ENCODE measurements around the gene NDUFS2.

NDUFS2 gene

GRCh38 chr1:161162052-161162451 lies 40.1 kb upstream of the NDUFS2 start:
- Histone ChIP-seq H3K27ac (ENCODE audit: low read length) (no peak overlapping the region), H3K4me3 (ENCODE audit: low read length in 2 of 2) (no peak overlapping the region), H3K4me1 (ENCODE audit: control insufficient read depth, insufficient read depth, low read length) (peaks cover 46% of the 10 kb centered on the region), H3K27me3 (ENCODE audit: control insufficient read depth in 1 of 2, insufficient read depth in 2 of 2, low read length in 2 of 2) (no peaks in the 10 kb centered on the region), H3K36me3 (ENCODE audit: control insufficient read depth in 2 of 2, insufficient read depth in 2 of 2, low read length in 2 of 2) (peaks cover 6 to 38% of the 10 kb centered on the region in 2 donors), H3K9me3 (ENCODE audit: control insufficient read depth in 2 of 2, low read length in 2 of 2) (no peaks in the 10 kb centered on the region), H3K9ac (ENCODE audit: low read length in 2 of 2) (no peak overlapping the region)

GRCh38 chr1:161162806-161163205 lies 39.4 kb upstream of the NDUFS2 start:
- Histone ChIP-seq H3K4me3 (ENCODE audit: low read length in 2 of 2) (no peak overlapping the region), H3K27me3 (ENCODE audit: control insufficient read depth in 1 of 2, insufficient read depth in 2 of 2, low read length in 2 of 2) (no peaks in the 10 kb centered on the region), H3K9me3 (ENCODE audit: control insufficient read depth in 2 of 2, low read length in 2 of 2) (no peaks in the 10 kb centered on the region), H3K9ac (ENCODE audit: low read length in 2 of 2) (no peak overlapping the region), H3K36me3 (ENCODE audit: control insufficient read depth in 2 of 2, insufficient read depth in 2 of 2, low read length in 2 of 2) (peaks cover 0 to 33% of the 10 kb centered on the region in 2 donors), H3K4me1 (ENCODE audit: control insufficient read depth, insufficient read depth, low read length) (peaks cover 54% of the 10 kb centered on the region), H3K27ac (ENCODE audit: low read length) (no peak overlapping the region)

- H3K4me1 ChIP-seq (ENCODE audit: control insufficient read depth, insufficient read depth, low read length), result peaks cover 53% of the 10 kb centered on the region
- no peak overlapping the region for H3K9ac ChIP-seq (ENCODE audit: low read length in 2 of 2)
- peaks cover 3 to 27% of the 10 kb centered on the region in 2 donors for H3K36me3 ChIP-seq (ENCODE audit: control insufficient read depth in 2 of 2, insufficient read depth in 2 of 2, low read length in 2 of 2)
- H3K4me3 ChIP-seq (ENCODE audit: low read length in 2 of 2), result no peak overlapping the region
- no peaks in the 10 kb centered on the region for H3K27me3 ChIP-seq (ENCODE audit: control insufficient read depth in 1 of 2, insufficient read depth in 2 of 2, low read length in 2 of 2)
- no peak overlapping the region for H3K27ac ChIP-seq (ENCODE audit: low read length)
- H3K9me3 ChIP-seq (ENCODE audit: control insufficient read depth in 2 of 2, low read length in 2 of 2), result no peaks in the 10 kb centered on the region
These were observed 38.4 kb upstream of the NDUFS2 start for GRCh38 chr1:161163793-161164192.

- Histone ChIP-seq H3K27me3 (ENCODE audit: control insufficient read depth in 1 of 2, insufficient read depth in 2 of 2, low read length in 2 of 2) (no peaks in the 10 kb centered on the region), H3K9me3 (ENCODE audit: control insufficient read depth in 2 of 2, low read length in 2 of 2) (no peaks in the 10 kb centered on the region), H3K36me3 (ENCODE audit: control insufficient read depth in 2 of 2, insufficient read depth in 2 of 2, low read length in 2 of 2) (peaks cover 11 to 37% of the 10 kb centered on the region in 2 donors), H3K4me3 (ENCODE audit: low read length in 2 of 2) (peak overlapping the region; percentile 92 to 95), H3K4me1 (ENCODE audit: control insufficient read depth, insufficient read depth, low read length) (peaks cover 45% of the 10 kb centered on the region), H3K9ac (ENCODE audit: low read length in 2 of 2) (peak overlapping the region; percentile 81 to 95), H3K27ac (ENCODE audit: low read length) (peak overlapping the region; percentile 89)
These were observed 37.1 kb upstream of the NDUFS2 start for GRCh38 chr1:161164901-161165610.

- Histone ChIP-seq H3K36me3 (ENCODE audit: control insufficient read depth in 2 of 2, insufficient read depth in 2 of 2, low read length in 2 of 2) (peaks cover 18 to 44% of the 10 kb centered on the region in 2 donors), H3K9me3 (ENCODE audit: control insufficient read depth in 2 of 2, low read length in 2 of 2) (no peaks in the 10 kb centered on the region), H3K4me1 (ENCODE audit: control insufficient read depth, insufficient read depth, low read length) (peaks cover 36% of the 10 kb centered on the region)
These were observed 36.2 kb upstream of the NDUFS2 start, which contains the start of gene PPOX for GRCh38 chr1:161165742-161166668. TSS of gene PPOX (plus strand) at chr1:161166426. CDS start at chr1:161166848, 422 bp downstream.

DNA sequence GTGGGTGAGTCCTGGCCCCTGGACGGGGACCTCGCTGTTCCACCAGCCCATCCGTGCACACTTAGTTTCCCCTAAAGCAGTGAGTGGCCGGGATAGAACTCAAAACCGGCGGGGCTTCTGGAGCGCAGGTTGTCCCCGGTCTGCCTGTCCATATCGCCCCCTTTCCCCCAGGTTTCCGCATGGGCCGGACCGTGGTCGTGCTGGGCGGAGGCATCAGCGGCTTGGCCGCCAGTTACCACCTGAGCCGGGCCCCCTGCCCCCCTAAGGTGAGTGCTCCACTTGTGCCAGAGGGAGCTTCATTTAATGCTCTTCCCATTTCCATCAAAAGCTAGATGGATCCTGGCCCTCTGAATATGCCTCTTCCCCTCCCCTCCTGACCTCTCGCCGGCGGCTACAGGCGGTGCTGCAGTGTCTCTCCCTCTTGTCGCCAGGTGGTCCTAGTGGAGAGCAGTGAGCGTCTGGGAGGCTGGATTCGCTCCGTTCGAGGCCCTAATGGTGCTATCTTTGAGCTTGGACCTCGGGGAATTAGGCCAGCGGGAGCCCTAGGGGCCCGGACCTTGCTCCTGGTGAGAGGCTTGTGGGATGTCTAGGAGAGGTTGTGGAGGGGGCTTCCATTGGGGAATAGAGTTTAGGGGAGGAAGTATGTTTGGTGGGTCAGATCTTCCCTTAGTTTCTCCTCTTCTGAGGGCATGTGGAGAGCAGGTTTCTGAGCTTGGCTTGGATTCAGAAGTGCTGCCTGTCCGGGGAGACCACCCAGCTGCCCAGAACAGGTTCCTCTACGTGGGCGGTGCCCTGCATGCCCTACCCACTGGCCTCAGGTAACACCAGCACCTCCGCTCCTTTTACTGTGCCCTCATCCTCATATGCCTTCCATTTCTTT lies 35.3 kb upstream of the NDUFS2 start:
- no peaks in the 10 kb centered on the region for H3K27me3 ChIP-seq (ENCODE audit: control insufficient read depth in 1 of 2, insufficient read depth in 2 of 2, low read length in 2 of 2)
- peak overlapping the region; percentile 87 to 95 for H3K9ac ChIP-seq (ENCODE audit: low read length in 2 of 2)
- no peaks in the 10 kb centered on the region for H3K9me3 ChIP-seq (ENCODE audit: control insufficient read depth in 2 of 2, low read length in 2 of 2)
- H3K4me1 ChIP-seq (ENCODE audit: control insufficient read depth, insufficient read depth, low read length), result peaks cover 31% of the 10 kb centered on the region
- peaks cover 27 to 49% of the 10 kb centered on the region in 2 donors for H3K36me3 ChIP-seq (ENCODE audit: control insufficient read depth in 2 of 2, insufficient read depth in 2 of 2, low read length in 2 of 2)
- peak overlapping the region; percentile 89 for H3K27ac ChIP-seq (ENCODE audit: low read length)
- peak overlapping the region; percentile 92 to 95 for H3K4me3 ChIP-seq (ENCODE audit: low read length in 2 of 2)

More at GRCh38 chr1:161165742-161166668, 36.2 kb upstream of the NDUFS2 start, which contains the start of gene PPOX:
- H3K27ac ChIP-seq (ENCODE audit: low read length), result peak within 1 kb of the TSS; percentile 89
- H3K27me3 ChIP-seq (ENCODE audit: control insufficient read depth in 1 of 2, insufficient read depth in 2 of 2, low read length in 2 of 2), result no peaks in the 10 kb centered on the region
- peak within 1 kb of the TSS; percentile 87 to 95 for H3K9ac ChIP-seq (ENCODE audit: low read length in 2 of 2)
- H3K4me3 ChIP-seq (ENCODE audit: low read length in 2 of 2), result peak within 1 kb of the TSS; percentile 92 to 95

DNA sequence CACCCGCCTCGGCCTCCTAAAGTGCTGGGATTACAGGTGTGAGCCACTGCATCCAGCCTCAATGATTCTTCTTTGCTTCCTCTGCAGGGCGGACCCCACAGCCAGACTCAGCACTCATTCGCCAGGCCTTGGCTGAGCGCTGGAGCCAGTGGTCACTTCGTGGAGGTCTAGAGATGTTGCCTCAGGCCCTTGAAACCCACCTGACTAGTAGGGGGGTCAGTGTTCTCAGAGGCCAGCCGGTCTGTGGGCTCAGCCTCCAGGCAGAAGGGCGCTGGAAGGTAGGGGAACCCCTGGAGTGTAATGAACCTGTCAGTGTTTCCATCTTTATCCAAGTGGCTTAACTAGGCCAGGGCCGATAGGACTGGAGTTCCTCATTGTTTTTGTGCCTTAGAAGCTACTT lies 33.3 kb upstream of the NDUFS2 start:
- Histone ChIP-seq H3K36me3 (ENCODE audit: control insufficient read depth in 2 of 2, insufficient read depth in 2 of 2, low read length in 2 of 2) (peaks cover 40 to 46% of the 10 kb centered on the region in 2 donors), H3K9me3 (ENCODE audit: control insufficient read depth in 2 of 2, low read length in 2 of 2) (no peaks in the 10 kb centered on the region), H3K27me3 (ENCODE audit: control insufficient read depth in 1 of 2, insufficient read depth in 2 of 2, low read length in 2 of 2) (no peaks in the 10 kb centered on the region), H3K4me1 (ENCODE audit: control insufficient read depth, insufficient read depth, low read length) (peaks cover 35% of the 10 kb centered on the region), H3K27ac (ENCODE audit: low read length) (no peak overlapping the region), H3K4me3 (ENCODE audit: low read length in 2 of 2) (no peak overlapping the region), H3K9ac (ENCODE audit: low read length in 2 of 2) (no peak overlapping the region)

GRCh38 chr1:161171191-161171590 lies 31.0 kb upstream of the NDUFS2 start:
- no peaks in the 10 kb centered on the region for H3K27me3 ChIP-seq (ENCODE audit: control insufficient read depth in 1 of 2, insufficient read depth in 2 of 2, low read length in 2 of 2)
- peak overlapping the region in 1 of 2 donors; percentile 13 for H3K9ac ChIP-seq (ENCODE audit: low read length in 2 of 2)
- H3K36me3 ChIP-seq (ENCODE audit: control insufficient read depth in 2 of 2, insufficient read depth in 2 of 2, low read length in 2 of 2), result peaks cover 47 to 51% of the 10 kb centered on the region in 2 donors
- no peak overlapping the region for H3K4me3 ChIP-seq (ENCODE audit: low read length in 2 of 2)
- no peak overlapping the region for H3K27ac ChIP-seq (ENCODE audit: low read length)
- peaks cover 29% of the 10 kb centered on the region for H3K4me1 ChIP-seq (ENCODE audit: control insufficient read depth, insufficient read depth, low read length)
- no peaks in the 10 kb centered on the region for H3K9me3 ChIP-seq (ENCODE audit: control insufficient read depth in 2 of 2, low read length in 2 of 2)

DNA sequence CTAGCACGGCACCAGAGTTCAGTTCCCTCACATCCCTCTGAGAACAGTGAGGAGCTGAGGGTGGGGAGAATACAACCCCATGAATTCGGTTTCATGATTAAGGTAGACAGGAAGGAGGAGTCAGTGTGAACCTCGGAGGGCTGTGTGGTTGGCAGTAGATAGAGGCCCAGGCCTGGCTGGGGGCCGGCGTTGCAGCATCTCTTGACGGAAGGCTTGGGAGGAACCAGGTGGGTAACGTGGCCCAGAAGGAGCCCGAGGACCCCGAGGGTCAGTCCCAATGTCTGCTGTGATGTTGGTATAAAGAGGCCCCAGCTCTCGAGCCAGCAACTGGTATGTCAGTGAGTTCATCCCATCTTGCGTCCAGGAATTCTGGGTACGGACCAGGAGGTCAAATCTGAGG lies 30.5 kb upstream of the NDUFS2 start:
- Histone ChIP-seq H3K36me3 (ENCODE audit: control insufficient read depth in 2 of 2, insufficient read depth in 2 of 2, low read length in 2 of 2) (peaks cover 47 to 51% of the 10 kb centered on the region in 2 donors), H3K9me3 (ENCODE audit: control insufficient read depth in 2 of 2, low read length in 2 of 2) (no peaks in the 10 kb centered on the region), H3K4me1 (ENCODE audit: control insufficient read depth, insufficient read depth, low read length) (peaks cover 33% of the 10 kb centered on the region), H3K27me3 (ENCODE audit: control insufficient read depth in 1 of 2, insufficient read depth in 2 of 2, low read length in 2 of 2) (no peaks in the 10 kb centered on the region), H3K4me3 (ENCODE audit: low read length in 2 of 2) (no peak overlapping the region), H3K9ac (ENCODE audit: low read length in 2 of 2) (peak overlapping the region in 1 of 2 donors; percentile 13), H3K27ac (ENCODE audit: low read length) (peak overlapping the region; percentile 18)

GRCh38 chr1:161172349-161172748 lies 29.8 kb upstream of the NDUFS2 start:
- Histone ChIP-seq H3K27me3 (ENCODE audit: control insufficient read depth in 1 of 2, insufficient read depth in 2 of 2, low read length in 2 of 2) (no peaks in the 10 kb centered on the region), H3K27ac (ENCODE audit: low read length) (peak overlapping the region; percentile 18), H3K36me3 (ENCODE audit: control insufficient read depth in 2 of 2, insufficient read depth in 2 of 2, low read length in 2 of 2) (peaks cover 47 to 51% of the 10 kb centered on the region in 2 donors), H3K9ac (ENCODE audit: low read length in 2 of 2) (peak overlapping the region in 1 of 2 donors; percentile 35), H3K4me3 (ENCODE audit: low read length in 2 of 2) (no peak overlapping the region), H3K4me1 (ENCODE audit: control insufficient read depth, insufficient read depth, low read length) (peaks cover 29% of the 10 kb centered on the region), H3K9me3 (ENCODE audit: control insufficient read depth in 2 of 2, low read length in 2 of 2) (no peaks in the 10 kb centered on the region)
